ENCODE results near the gene ADAM15.

ADAM15 gene

DNA sequence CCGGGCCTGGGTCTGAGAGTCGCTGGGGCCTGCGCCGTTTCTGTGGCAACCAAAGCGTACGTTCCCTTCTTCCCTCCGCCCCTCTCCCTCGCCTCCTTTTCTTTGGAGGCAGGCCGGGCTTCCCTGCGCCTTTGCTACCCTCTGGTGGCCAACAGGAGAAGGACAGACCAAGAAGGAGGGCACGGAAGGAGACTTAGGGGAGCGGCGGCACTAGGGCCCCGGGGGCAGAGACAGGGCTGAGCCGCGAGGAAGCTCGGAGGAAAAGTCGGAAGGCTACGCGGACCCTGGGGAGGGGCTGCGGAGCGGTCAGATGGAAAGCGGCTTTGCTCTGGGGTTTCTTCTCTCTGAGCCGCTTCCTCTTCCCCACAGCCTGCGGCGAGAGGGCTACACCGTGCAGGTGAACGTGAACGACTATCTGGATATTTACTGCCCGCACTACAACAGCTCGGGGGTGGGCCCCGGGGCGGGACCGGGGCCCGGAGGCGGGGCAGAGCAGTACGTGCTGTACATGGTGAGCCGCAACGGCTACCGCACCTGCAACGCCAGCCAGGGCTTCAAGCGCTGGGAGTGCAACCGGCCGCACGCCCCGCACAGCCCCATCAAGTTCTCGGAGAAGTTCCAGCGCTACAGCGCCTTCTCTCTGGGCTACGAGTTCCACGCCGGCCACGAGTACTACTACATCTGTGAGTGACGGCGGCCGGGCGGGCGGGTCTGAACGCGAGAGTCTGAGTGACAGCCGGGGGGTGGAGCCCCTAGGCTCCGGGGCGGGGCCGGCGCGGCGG is 33.8 kb downstream of the ADAM15 start (continued):
- TF ChIP-seq ZXDB (tag by site-specific recombination; IDR thresholded peaks at IDR 0.05) (peak; percentile 78), ZNF132 (tag by site-specific recombination; IDR thresholded peaks at IDR 0.05; ENCODE audit: borderline replicate concordance) (no peak), KLF7 (tag by site-specific recombination; IDR thresholded peaks at IDR 0.05; ENCODE audit: borderline replicate concordance) (peak; percentile 78; the same call in 1 of the 2 replicates), ZNF214 (tag by site-specific recombination; IDR thresholded peaks at IDR 0.05; ENCODE audit: borderline replicate concordance) (no peak), HOXC10 (CRISPR knock-in tag; IDR thresholded peaks at IDR 0.05) (no peak), SP3 (tag by site-specific recombination; IDR thresholded peaks at IDR 0.05) (peak; percentile 82), SP2 (tag by site-specific recombination; IDR thresholded peaks at IDR 0.05) (peak; percentile 81), ZNF354C (tag by site-specific recombination; IDR thresholded peaks at IDR 0.05; ENCODE audit: borderline replicate concordance, low read depth) (no peak), ZBTB21 (tag by site-specific recombination; IDR thresholded peaks at IDR 0.05) (0 out of 2 replicates have a peak, but pooled peaks have one; percentile 24), ZNF148 (tag by site-specific recombination; IDR thresholded peaks at IDR 0.05; ENCODE audit: borderline replicate concordance) (no peak), ZNF350 (tag by site-specific recombination; IDR thresholded peaks at IDR 0.05) (no peak), ZNF391 (tag by site-specific recombination; IDR thresholded peaks at IDR 0.05; ENCODE audit: borderline replicate concordance, low read depth) (peak; percentile 88; the same call in 1 of the 2 replicates), ZNF341 (tag by site-specific recombination; IDR thresholded peaks at IDR 0.05; ENCODE audit: low read depth) (peak; percentile 74), ZNF155 (tag by site-specific recombination; IDR thresholded peaks at IDR 0.05) (no peak), ZBTB20 (tag by site-specific recombination; IDR thresholded peaks at IDR 0.05) (peak; percentile 76), ZNF76 (tag by site-specific recombination; IDR thresholded peaks at IDR 0.05; ENCODE audit: borderline replicate concordance, low read depth) (peak; percentile 87; the same call in 1 of the 2 replicates), ZNF138 (tag by site-specific recombination; IDR thresholded peaks at IDR 0.05; ENCODE audit: borderline replicate concordance) (no peak), ZNF558 (tag by site-specific recombination; IDR thresholded peaks at IDR 0.05) (peak; percentile 49; the same call in 1 of the 2 replicates), OSR2 (tag by site-specific recombination; IDR thresholded peaks at IDR 0.05) (peak; percentile 18; the same call in 1 of the 2 replicates), ZNF2 (tag by site-specific recombination; IDR thresholded peaks at IDR 0.05) (peak; percentile 95)
- TF ChIP-seq, protein P1, sequence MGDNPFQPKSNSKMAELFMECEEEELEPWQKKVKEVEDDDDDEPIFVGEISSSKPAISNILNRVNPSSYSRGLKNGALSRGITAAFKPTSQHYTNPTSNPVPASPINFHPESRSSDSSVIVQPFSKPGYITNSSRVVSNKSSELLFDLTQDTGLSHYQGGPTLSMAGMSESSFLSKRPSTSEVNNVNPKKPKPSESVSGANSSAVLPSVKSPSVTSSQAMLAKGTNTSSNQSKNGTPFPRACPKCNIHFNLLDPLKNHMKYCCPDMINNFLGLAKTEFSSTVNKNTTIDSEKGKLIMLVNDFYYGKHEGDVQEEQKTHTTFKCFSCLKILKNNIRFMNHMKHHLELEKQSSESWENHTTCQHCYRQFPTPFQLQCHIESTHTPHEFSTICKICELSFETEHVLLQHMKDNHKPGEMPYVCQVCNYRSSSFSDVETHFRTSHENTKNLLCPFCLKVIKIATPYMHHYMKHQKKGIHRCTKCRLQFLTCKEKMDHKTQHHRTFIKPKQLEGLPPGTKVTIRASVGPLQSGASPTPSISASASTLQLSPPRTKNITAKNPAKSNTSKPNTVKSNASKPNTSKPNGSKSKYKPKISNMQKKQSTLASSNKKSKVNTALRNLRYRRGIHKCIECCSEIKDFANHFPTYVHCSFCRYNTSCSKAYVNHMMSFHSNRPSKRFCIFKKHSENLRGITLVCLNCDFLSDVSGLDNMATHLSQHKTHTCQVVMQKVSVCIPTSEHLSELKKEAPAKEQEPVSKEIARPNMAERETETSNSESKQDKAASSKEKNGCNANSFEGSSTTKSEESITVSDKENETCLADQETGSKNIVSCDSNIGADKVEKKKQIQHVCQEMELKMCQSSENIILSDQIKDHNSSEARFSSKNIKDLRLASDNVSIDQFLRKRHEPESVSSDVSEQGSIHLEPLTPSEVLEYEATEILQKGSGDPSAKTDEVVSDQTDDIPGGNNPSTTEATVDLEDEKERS (tag by site-specific recombination; IDR thresholded peaks at IDR 0.05) = no peak
- TF ChIP-seq, protein P2, sequence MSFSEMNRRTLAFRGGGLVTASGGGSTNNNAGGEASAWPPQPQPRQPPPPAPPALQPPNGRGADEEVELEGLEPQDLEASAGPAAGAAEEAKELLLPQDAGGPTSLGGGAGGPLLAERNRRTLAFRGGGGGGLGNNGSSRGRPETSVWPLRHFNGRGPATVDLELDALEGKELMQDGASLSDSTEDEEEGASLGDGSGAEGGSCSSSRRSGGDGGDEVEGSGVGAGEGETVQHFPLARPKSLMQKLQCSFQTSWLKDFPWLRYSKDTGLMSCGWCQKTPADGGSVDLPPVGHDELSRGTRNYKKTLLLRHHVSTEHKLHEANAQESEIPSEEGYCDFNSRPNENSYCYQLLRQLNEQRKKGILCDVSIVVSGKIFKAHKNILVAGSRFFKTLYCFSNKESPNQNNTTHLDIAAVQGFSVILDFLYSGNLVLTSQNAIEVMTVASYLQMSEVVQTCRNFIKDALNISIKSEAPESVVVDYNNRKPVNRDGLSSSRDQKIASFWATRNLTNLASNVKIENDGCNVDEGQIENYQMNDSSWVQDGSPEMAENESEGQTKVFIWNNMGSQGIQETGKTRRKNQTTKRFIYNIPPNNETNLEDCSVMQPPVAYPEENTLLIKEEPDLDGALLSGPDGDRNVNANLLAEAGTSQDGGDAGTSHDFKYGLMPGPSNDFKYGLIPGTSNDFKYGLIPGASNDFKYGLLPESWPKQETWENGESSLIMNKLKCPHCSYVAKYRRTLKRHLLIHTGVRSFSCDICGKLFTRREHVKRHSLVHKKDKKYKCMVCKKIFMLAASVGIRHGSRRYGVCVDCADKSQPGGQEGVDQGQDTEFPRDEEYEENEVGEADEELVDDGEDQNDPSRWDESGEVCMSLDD (tag by site-specific recombination; IDR thresholded peaks at IDR 0.05) = peak; percentile 95
- TF ChIP-seq, protein P3, sequence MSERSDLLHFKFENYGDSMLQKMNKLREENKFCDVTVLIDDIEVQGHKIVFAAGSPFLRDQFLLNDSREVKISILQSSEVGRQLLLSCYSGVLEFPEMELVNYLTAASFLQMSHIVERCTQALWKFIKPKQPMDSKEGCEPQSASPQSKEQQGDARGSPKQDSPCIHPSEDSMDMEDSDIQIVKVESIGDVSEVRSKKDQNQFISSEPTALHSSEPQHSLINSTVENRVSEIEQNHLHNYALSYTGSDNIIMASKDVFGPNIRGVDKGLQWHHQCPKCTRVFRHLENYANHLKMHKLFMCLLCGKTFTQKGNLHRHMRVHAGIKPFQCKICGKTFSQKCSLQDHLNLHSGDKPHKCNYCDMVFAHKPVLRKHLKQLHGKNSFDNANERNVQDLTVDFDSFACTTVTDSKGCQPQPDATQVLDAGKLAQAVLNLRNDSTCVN (tag by site-specific recombination; optimal IDR thresholded peaks at IDR 0.05) = peak; percentile 68
- TF ChIP-seq, protein P4, sequence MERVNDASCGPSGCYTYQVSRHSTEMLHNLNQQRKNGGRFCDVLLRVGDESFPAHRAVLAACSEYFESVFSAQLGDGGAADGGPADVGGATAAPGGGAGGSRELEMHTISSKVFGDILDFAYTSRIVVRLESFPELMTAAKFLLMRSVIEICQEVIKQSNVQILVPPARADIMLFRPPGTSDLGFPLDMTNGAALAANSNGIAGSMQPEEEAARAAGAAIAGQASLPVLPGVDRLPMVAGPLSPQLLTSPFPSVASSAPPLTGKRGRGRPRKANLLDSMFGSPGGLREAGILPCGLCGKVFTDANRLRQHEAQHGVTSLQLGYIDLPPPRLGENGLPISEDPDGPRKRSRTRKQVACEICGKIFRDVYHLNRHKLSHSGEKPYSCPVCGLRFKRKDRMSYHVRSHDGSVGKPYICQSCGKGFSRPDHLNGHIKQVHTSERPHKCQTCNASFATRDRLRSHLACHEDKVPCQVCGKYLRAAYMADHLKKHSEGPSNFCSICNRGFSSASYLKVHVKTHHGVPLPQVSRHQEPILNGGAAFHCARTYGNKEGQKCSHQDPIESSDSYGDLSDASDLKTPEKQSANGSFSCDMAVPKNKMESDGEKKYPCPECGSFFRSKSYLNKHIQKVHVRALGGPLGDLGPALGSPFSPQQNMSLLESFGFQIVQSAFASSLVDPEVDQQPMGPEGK (tag by site-specific recombination; IDR thresholded peaks at IDR 0.05) = peak; percentile 92
- TF ChIP-seq, protein P5, sequence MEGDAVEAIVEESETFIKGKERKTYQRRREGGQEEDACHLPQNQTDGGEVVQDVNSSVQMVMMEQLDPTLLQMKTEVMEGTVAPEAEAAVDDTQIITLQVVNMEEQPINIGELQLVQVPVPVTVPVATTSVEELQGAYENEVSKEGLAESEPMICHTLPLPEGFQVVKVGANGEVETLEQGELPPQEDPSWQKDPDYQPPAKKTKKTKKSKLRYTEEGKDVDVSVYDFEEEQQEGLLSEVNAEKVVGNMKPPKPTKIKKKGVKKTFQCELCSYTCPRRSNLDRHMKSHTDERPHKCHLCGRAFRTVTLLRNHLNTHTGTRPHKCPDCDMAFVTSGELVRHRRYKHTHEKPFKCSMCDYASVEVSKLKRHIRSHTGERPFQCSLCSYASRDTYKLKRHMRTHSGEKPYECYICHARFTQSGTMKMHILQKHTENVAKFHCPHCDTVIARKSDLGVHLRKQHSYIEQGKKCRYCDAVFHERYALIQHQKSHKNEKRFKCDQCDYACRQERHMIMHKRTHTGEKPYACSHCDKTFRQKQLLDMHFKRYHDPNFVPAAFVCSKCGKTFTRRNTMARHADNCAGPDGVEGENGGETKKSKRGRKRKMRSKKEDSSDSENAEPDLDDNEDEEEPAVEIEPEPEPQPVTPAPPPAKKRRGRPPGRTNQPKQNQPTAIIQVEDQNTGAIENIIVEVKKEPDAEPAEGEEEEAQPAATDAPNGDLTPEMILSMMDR (tag by site-specific recombination; IDR thresholded peaks at IDR 0.05) = peak; percentile 97

All from HEK293 (cell line).